ENCODE data around the gene ZNF423. TPM values are rescaled to one million over a fixed set of nuclear protein-coding genes. Genes with fewer than 3 reads are reported as not detected.

ZNF423 gene
- total RNA-seq, 1 experiment from 2014 or later = 43.6 TPM

- peaks cover 2% of the 10 kb centered on the region; the same call in 1 of the 2 replicates for H3K36me3 ChIP-seq (replicated peaks; ENCODE audit: control insufficient read depth, insufficient read depth, low read length)
- DNase-seq = no peak
- H3K4me3 ChIP-seq (ENCODE audit: insufficient read depth, low read depth, low read length) = no peak overlapping the region
- H3K27me3 ChIP-seq (ENCODE audit: control insufficient read depth, insufficient read depth, low read length) = no peaks in the 10 kb centered on the region
Observed at GRCh38 chr16:49523435-49524159, 332.3 kb downstream of the ZNF423 start.

GRCh38 chr16:49521734-49522325, 334.1 kb downstream of the ZNF423 start:
- Histone ChIP-seq H3K27me3 (ENCODE audit: control insufficient read depth, insufficient read depth, low read length) (no peaks in the 10 kb centered on the region), H3K36me3 (replicated peaks; ENCODE audit: control insufficient read depth, insufficient read depth, low read length) (peaks cover 2% of the 10 kb centered on the region; the same call in 1 of the 2 replicates), H3K4me3 (ENCODE audit: insufficient read depth, low read depth, low read length) (no peak overlapping the region)
- no peak for DNase-seq

GRCh38 chr16:49520492-49521038, 335.3 kb downstream of the ZNF423 start:
- DNase-seq = no peak
- Histone ChIP-seq H3K36me3 (replicated peaks; ENCODE audit: control insufficient read depth, insufficient read depth, low read length) (peaks cover 2% of the 10 kb centered on the region; the same call in 1 of the 2 replicates), H3K4me3 (ENCODE audit: insufficient read depth, low read depth, low read length) (no peak overlapping the region), H3K27me3 (ENCODE audit: control insufficient read depth, insufficient read depth, low read length) (no peaks in the 10 kb centered on the region)

GRCh38 chr16:49519741-49520140, 336.2 kb downstream of the ZNF423 start:
- Histone ChIP-seq H3K36me3 (replicated peaks; ENCODE audit: control insufficient read depth, insufficient read depth, low read length) (peaks cover 2% of the 10 kb centered on the region; the same call in 1 of the 2 replicates), H3K4me3 (ENCODE audit: insufficient read depth, low read depth, low read length) (no peak overlapping the region)

GRCh38 chr16:49519008-49519656, 336.8 kb downstream of the ZNF423 start:
- DNase-seq = no peak
- Histone ChIP-seq H3K27me3 (ENCODE audit: control insufficient read depth, insufficient read depth, low read length) (no peaks in the 10 kb centered on the region), H3K4me3 (ENCODE audit: insufficient read depth, low read depth, low read length) (no peak overlapping the region), H3K36me3 (replicated peaks; ENCODE audit: control insufficient read depth, insufficient read depth, low read length) (peaks cover 2% of the 10 kb centered on the region; the same call in 1 of the 2 replicates)

More at GRCh38 chr16:49519741-49520140, 336.2 kb downstream of the ZNF423 start:
- DNase-seq = no peak
- H3K27me3 ChIP-seq (ENCODE audit: control insufficient read depth, insufficient read depth, low read length) = no peaks in the 10 kb centered on the region

GRCh38 chr16:49516382-49517036, 339.4 kb downstream of the ZNF423 start:
- no peaks in the 10 kb centered on the region for H3K36me3 ChIP-seq (replicated peaks; ENCODE audit: control insufficient read depth, insufficient read depth, low read length)
- H3K4me3 ChIP-seq (ENCODE audit: insufficient read depth, low read depth, low read length) = no peak overlapping the region
- no peak for DNase-seq
- H3K27me3 ChIP-seq (ENCODE audit: control insufficient read depth, insufficient read depth, low read length) = no peaks in the 10 kb centered on the region

- H3K27me3 ChIP-seq (ENCODE audit: control insufficient read depth, insufficient read depth, low read length) = no peaks in the 10 kb centered on the region
- no peak overlapping the region for H3K4me3 ChIP-seq (ENCODE audit: insufficient read depth, low read depth, low read length)
- DNase-seq = no peak
- H3K36me3 ChIP-seq (replicated peaks; ENCODE audit: control insufficient read depth, insufficient read depth, low read length) = no peaks in the 10 kb centered on the region
Observed at GRCh38 chr16:49515861-49516260, 340.1 kb downstream of the ZNF423 start.

GRCh38 chr16:49515016-49515565, 340.8 kb downstream of the ZNF423 start:
- Histone ChIP-seq H3K36me3 (replicated peaks; ENCODE audit: control insufficient read depth, insufficient read depth, low read length) (no peaks in the 10 kb centered on the region), H3K27me3 (ENCODE audit: control insufficient read depth, insufficient read depth, low read length) (no peaks in the 10 kb centered on the region), H3K4me3 (ENCODE audit: insufficient read depth, low read depth, low read length) (no peak overlapping the region)
- DNase-seq = no peak

- Histone ChIP-seq H3K27me3 (ENCODE audit: control insufficient read depth, insufficient read depth, low read length) (no peaks in the 10 kb centered on the region), H3K4me3 (ENCODE audit: insufficient read depth, low read depth, low read length) (no peak overlapping the region), H3K36me3 (replicated peaks; ENCODE audit: control insufficient read depth, insufficient read depth, low read length) (no peaks in the 10 kb centered on the region)
- DNase-seq = no peak
Observed at GRCh38 chr16:49514073-49514980, 341.6 kb downstream of the ZNF423 start.

- no peaks in the 10 kb centered on the region for H3K27me3 ChIP-seq (ENCODE audit: control insufficient read depth, insufficient read depth, low read length)
- peak; percentile 89 for DNase-seq
- no peak overlapping the region for H3K4me3 ChIP-seq (ENCODE audit: insufficient read depth, low read depth, low read length)
- no peaks in the 10 kb centered on the region for H3K36me3 ChIP-seq (replicated peaks; ENCODE audit: control insufficient read depth, insufficient read depth, low read length)
Observed at GRCh38 chr16:49513040-49513439, 342.9 kb downstream of the ZNF423 start.

GRCh38 chr16:49510654-49511305, 345.1 kb downstream of the ZNF423 start:
- DNase-seq = no peak
- H3K4me3 ChIP-seq (ENCODE audit: insufficient read depth, low read depth, low read length) = no peak overlapping the region
- no peaks in the 10 kb centered on the region for H3K27me3 ChIP-seq (ENCODE audit: control insufficient read depth, insufficient read depth, low read length)
- no peaks in the 10 kb centered on the region for H3K36me3 ChIP-seq (replicated peaks; ENCODE audit: control insufficient read depth, insufficient read depth, low read length)

- no peak for DNase-seq
- Histone ChIP-seq H3K36me3 (replicated peaks; ENCODE audit: control insufficient read depth, insufficient read depth, low read length) (no peaks in the 10 kb centered on the region), H3K27me3 (ENCODE audit: control insufficient read depth, insufficient read depth, low read length) (no peaks in the 10 kb centered on the region), H3K4me3 (ENCODE audit: insufficient read depth, low read depth, low read length) (no peak overlapping the region)
Observed at GRCh38 chr16:49510141-49510540, 345.8 kb downstream of the ZNF423 start.

All from H7 (cell line).